AG09309 (cell line): ENCODE data around the gene TRNAU1AP.
"Not testable (repeated sequence)": the region's sequence is repeated elsewhere in the genome, so short reads cannot be mapped to it uniquely, and the experiment has no call there.

Experiments
- DNase-seq: peaks from one replicate; pipeline ENCODE4 v3.0.0-alpha.2; 2010; ENCODE audit warnings: low read depth
- H3K4me3 ChIP-seq: 2 replicates; pipeline ENCODE4 v1.5.1; 2011; ENCODE audit warnings: mild to moderate bottlenecking, low read depth, low read length, moderate library complexity; ENCODE audit not compliant: control insufficient read depth
- CTCF ChIP-seq: IDR thresholded peaks from 2 replicates; pipeline ENCODE4 v1.5.1; 2011; ENCODE audit warnings: mild to moderate bottlenecking, low read depth, low read length, inconsistent platforms; ENCODE audit not compliant: insufficient read depth, control insufficient read depth; ENCODE audit errors: missing control alignments

The TRNAU1AP gene

GRCh38 chr1:28540651-28541050, 12.2 kb upstream of the TRNAU1AP start:
- peak; percentile 18 for TF ChIP-seq CTCF
- DNase-seq, result no peak
- H3K4me3 ChIP-seq, result no peak overlapping the region

GRCh38 chr1:28541414-28542015, 11.4 kb upstream of the TRNAU1AP start:
- not testable (repeated sequence) for DNase-seq, H3K4me3 ChIP-seq

DNA sequence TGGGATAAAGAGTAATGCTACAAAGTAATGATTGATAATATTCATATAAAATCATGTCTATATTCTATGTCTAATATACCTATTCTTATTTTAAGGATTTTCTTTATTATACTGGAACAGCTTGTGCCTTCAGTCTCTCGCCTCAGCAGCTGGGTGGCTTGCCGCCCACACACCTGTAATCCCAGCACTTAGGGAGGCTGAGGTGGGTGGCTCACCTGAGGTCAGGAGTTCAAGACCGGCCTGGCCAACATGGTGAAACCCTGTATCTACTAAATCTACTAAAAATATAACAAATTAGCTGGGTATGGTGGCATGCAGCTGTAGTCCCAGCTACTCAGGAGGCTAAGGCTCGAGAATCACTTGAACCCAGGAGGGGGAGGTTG, 7.6 kb upstream of the TRNAU1AP start:
- TF ChIP-seq CTCF, result no peak
- DNase-seq, result no peak
- no peak overlapping the region for H3K4me3 ChIP-seq

DNA sequence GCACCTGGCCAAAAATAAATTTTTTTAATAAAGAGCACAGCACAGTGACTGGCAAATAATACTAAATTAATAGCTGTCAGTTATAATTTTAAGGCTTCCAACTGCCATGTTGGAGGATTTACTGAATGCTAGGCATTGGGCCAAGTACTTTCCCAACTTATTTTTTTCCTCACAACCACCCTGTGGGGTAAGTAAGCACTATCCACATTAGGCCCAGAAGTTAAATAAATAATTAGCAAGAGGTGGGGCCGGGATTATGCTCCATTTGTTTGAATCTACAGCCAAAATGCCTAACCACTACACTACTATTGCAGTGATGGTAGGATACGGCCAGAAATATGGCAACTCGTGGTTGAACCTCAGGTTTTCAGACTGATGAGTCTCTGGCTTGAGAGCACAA, 4.6 kb upstream of the TRNAU1AP start:
- H3K4me3 ChIP-seq, result no peak overlapping the region
- DNase-seq, result no peak
- TF ChIP-seq CTCF, result no peak

DNA sequence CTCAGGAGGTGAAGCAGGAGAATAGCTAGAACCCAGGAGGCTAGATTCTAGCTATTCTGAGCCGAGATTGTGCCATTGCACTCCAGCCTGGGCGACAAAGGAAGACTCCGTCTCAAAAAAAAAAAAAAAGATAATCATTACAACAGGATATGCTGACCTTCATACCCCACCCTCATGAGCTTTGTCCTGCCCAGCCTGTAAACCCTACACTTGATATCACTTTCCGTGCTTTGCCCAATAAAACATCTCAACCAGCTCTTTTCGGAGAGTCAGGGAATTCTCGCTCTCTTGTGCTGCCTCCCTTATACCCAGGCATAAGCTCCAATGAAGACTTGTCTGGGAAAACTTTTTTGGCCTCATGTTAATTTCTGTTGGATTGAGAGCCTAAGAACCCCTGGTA, 1.5 kb upstream of the TRNAU1AP start:
- no peak overlapping the region for H3K4me3 ChIP-seq
- no peak for DNase-seq

DNA sequence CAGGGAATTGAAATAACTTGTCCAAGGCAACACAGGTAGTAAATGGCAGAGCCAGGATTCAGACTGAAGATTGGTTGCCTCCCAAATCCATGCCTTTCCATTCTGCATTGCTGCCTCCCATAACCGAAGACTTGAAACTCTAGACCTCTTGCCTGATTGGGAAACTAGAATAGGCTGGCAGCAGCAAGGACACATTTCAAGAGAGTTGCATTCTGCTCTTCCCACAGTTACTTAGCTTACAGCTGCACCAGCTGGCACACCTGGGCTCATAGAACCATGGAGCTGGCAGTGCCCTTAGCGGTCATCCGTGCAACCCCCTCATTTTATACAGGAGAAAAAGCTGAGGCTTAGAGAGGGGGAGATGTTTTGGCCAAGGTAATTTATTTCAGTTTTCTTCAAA, 8.0 kb downstream of the TRNAU1AP start:
- no peak for TF ChIP-seq CTCF
- no peak overlapping the region for H3K4me3 ChIP-seq
- DNase-seq, result no peak

More for the DNA sequence above, 1.5 kb upstream of the TRNAU1AP start:
- no peak for TF ChIP-seq CTCF

GRCh38 chr1:28564310-28564709, 11.4 kb downstream of the TRNAU1AP start:
- DNase-seq, result no peak
- TF ChIP-seq CTCF, result no peak
- H3K4me3 ChIP-seq, result no peak overlapping the region

GRCh38 chr1:28565040-28565439, 12.2 kb downstream of the TRNAU1AP start:
- H3K4me3 ChIP-seq, result no peak overlapping the region
- no peak for DNase-seq
- TF ChIP-seq CTCF, result no peak
